Natural killer cell (primary cell): ENCODE measurements around the gene LZTS2. TPM values are rescaled to one million over a fixed set of nuclear protein-coding genes. Genes with fewer than 3 reads are reported as not detected.
A peak's percentile ranks its signal among the peaks of the same experiment; 100 is the strongest.

ENCODE experiments used
- ATAC-seq, 3 donors: fragments of 150-1000 bp in 2 of 3; fragments of 200-7000 bp in 1 of 3; cut with Tn5 transposase; 1 replicate in 1 of 3; 2 replicates in 2 of 3; pipeline ENCODE4 v1.10.0; 2021; ENCODE audit warnings: mild to moderate bottlenecking in 2 of 3, moderate library complexity in 2 of 3
- DNase-seq, 2 donors: peaks; one replicate each; pipeline versions ENCODE4 v3.0.0 to v3.0.0-alpha.2; 2013 to 2021; ENCODE audit warnings: mixed read lengths in 1 of 2
- H3K27ac ChIP-seq: one replicate; pipeline ENCODE4 v1.5.1; 2013; ENCODE audit warnings: mild to moderate bottlenecking, low read length
- H3K27me3 ChIP-seq: one replicate; pipeline ENCODE4 v1.6.1; 2013; ENCODE audit warnings: low read length; ENCODE audit not compliant: control insufficient read depth, insufficient read depth
- H3K36me3 ChIP-seq: one replicate; pipeline ENCODE4 v1.6.1; 2013; ENCODE audit warnings: low read length; ENCODE audit not compliant: control insufficient read depth, insufficient read depth
- H3K4me1 ChIP-seq: one replicate; pipeline ENCODE4 v1.6.1; 2013; ENCODE audit warnings: low read length; ENCODE audit not compliant: control insufficient read depth, insufficient read depth
- H3K4me3 ChIP-seq: one replicate; pipeline ENCODE4 v1.5.1; 2013; ENCODE audit warnings: low read length
- H3K9me3 ChIP-seq: one replicate; pipeline ENCODE4 v1.6.1; 2013; ENCODE audit warnings: low read length; ENCODE audit not compliant: control insufficient read depth, insufficient read depth
- H3K27ac Mint-ChIP-seq, 2 donors: one replicate each; pipeline ENCODE4 v1.8.0; 2022; ENCODE audit warnings: mild to moderate bottlenecking in 2 of 2, mixed read lengths in 2 of 2, moderate library complexity in 1 of 2
- H3K27me3 Mint-ChIP-seq, 2 donors: one replicate each; pipeline ENCODE4 v1.8.0; 2022; ENCODE audit warnings: low read depth in 2 of 2, mixed read lengths in 2 of 2
- H3K36me3 Mint-ChIP-seq: one replicate; pipeline ENCODE4 v1.8.0; 2022; ENCODE audit warnings: mixed read lengths
- H3K4me1 Mint-ChIP-seq, 2 donors: one replicate each; pipeline ENCODE4 v1.8.0; 2022; ENCODE audit warnings: mixed read lengths in 2 of 2
- H3K4me3 Mint-ChIP-seq: one replicate; pipeline ENCODE4 v1.8.0; 2022; ENCODE audit warnings: mild to moderate bottlenecking, moderate library complexity, mixed read lengths
- H3K9me3 Mint-ChIP-seq, 2 donors: one replicate each; pipeline ENCODE4 v1.8.0; 2022; ENCODE audit warnings: mixed read lengths in 2 of 2
- CTCF ChIP-seq: fragments of 200-600 bp; IDR thresholded peaks from one replicate; pipeline ENCODE4 v1.8.0; 2022; ENCODE audit warnings: antibody characterized with exemption
- WGBS: methylation state at CpG from one replicate; pipeline ENCODE4 v1.1.7; 2013; ENCODE audit warnings: missing lambda C conversion rate; ENCODE audit not compliant: insufficient coverage; 5-methylcytosine and 5-hydroxymethylcytosine counted together
- intact Hi-C: fragments of 100-400 bp; cut with micrococcal nuclease; formaldehyde crosslinking; loops from one replicate; pipeline ENCODE4 v1.14.2; 2022
- total RNA-seq, 4 donors: library from RNA; stranded (reverse); fragments of 120-200 nt in 1 of 4; gene quantifications; one replicate each; pipeline versions ENCODE4 v1.2.3 to v1.2.4, GENCODE V29; 2013 to 2022

The LZTS2 gene
- total RNA-seq, 3 donors from 2014 or later (not counting 1 experiment from before 2014, with no cell fraction given) = 8.0 to 16.1 (median 11.7) TPM

GRCh38 chr10:100987685-100988049 lies 11.9 kb upstream of the LZTS2 start:
- DNase-seq (no peak), ATAC-seq (peak in 1 of 3 donors; percentile 6)
- Mint-ChIP-seq H3K4me3 (peak overlapping the region; percentile 89), H3K27ac (peak overlapping the region; percentile 76 to 91), H3K36me3 (peaks cover 9% of the 10 kb centered on the region), H3K4me1 (peaks cover 10 to 26% of the 10 kb centered on the region in 2 donors), H3K27me3 (no peaks in the 10 kb centered on the region), H3K9me3 (peaks cover 0 to 3% of the 10 kb centered on the region in 2 donors)
- peaks cover 19% of the 10 kb centered on the region for H3K36me3 ChIP-seq
- intact Hi-C loops = loop anchor here (1.0 kb wide), 1 partner anchor 11 kb away; no protein-coding TSS in a partner anchor
- 3% methylated on average over 15 of the region's 15 CpGs for WGBS
- TF ChIP-seq CTCF = no peak
- peaks cover 23% of the 10 kb centered on the region for H3K4me1 ChIP-seq
- H3K4me3 ChIP-seq = peak overlapping the region; percentile 78
- H3K9me3 ChIP-seq = no peaks in the 10 kb centered on the region
- no peaks in the 10 kb centered on the region for H3K27me3 ChIP-seq
- H3K27ac ChIP-seq = peak overlapping the region; percentile 6

- Histone ChIP-seq H3K27me3 (no peaks in the 10 kb centered on the region), H3K27ac (no peak overlapping the region), H3K36me3 (peaks cover 19% of the 10 kb centered on the region), H3K9me3 (no peaks in the 10 kb centered on the region), H3K4me1 (peaks cover 23% of the 10 kb centered on the region), H3K4me3 (peak overlapping the region; percentile 78)
- H3K9me3 Mint-ChIP-seq = peaks cover 0 to 3% of the 10 kb centered on the region in 2 donors
- WGBS = 76% methylated on average over 10 of the region's 10 CpGs
- H3K4me3 Mint-ChIP-seq = peak overlapping the region; percentile 89
- ATAC-seq (no peak), DNase-seq (no peak)
- intact Hi-C loops = no loop called here
- H3K27ac Mint-ChIP-seq = peak overlapping the region; percentile 76 to 91
- no peaks in the 10 kb centered on the region for H3K27me3 Mint-ChIP-seq
- peaks cover 9% of the 10 kb centered on the region for H3K36me3 Mint-ChIP-seq
- TF ChIP-seq CTCF = no peak
- peaks cover 10 to 26% of the 10 kb centered on the region in 2 donors for H3K4me1 Mint-ChIP-seq
Measured at GRCh38 chr10:100988166-100988565, 11.4 kb upstream of the LZTS2 start.

DNA sequence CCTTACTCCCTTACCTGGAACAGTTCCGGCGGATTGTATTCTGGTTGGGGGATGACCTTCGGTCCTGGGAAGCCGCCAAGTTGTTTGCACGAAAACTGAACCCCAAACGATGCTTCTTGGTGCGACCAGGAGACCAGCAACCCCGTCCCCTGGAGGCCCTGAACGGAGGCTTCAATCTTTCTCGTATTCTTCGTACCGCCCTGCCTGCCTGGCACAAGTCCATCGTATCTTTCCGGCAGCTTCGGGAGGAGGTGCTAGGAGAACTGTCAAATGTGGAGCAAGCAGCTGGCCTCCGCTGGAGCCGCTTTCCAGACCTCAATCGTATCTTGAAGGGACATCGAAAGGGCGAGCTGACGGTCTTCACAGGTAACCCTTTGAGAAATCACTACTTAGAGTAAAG lies 10.5 kb upstream of the LZTS2 start:
- ATAC-seq = no peak
- Histone ChIP-seq H3K36me3 (peaks cover 18% of the 10 kb centered on the region), H3K27ac (no peak overlapping the region), H3K9me3 (no peaks in the 10 kb centered on the region), H3K4me1 (peaks cover 23% of the 10 kb centered on the region), H3K4me3 (no peak overlapping the region), H3K27me3 (no peaks in the 10 kb centered on the region)
- peaks cover 0 to 3% of the 10 kb centered on the region in 2 donors for H3K9me3 Mint-ChIP-seq
- no peak overlapping the region for H3K27ac Mint-ChIP-seq
- H3K27me3 Mint-ChIP-seq = no peaks in the 10 kb centered on the region
- 96% methylated on average over 21 of the region's 21 CpGs for WGBS
- no peak for DNase-seq
- no peak for TF ChIP-seq CTCF
- no peak overlapping the region for H3K4me3 Mint-ChIP-seq
- peaks cover 9% of the 10 kb centered on the region for H3K36me3 Mint-ChIP-seq
- H3K4me1 Mint-ChIP-seq = peaks cover 10 to 25% of the 10 kb centered on the region in 2 donors
- intact Hi-C loops = no loop called here
